Suprapubic skin (tissue), 4 donors: ENCODE results near the gene NUDT3. TPM values are rescaled to one million over a fixed set of nuclear protein-coding genes. Genes with fewer than 3 reads are reported as not detected.
"Not testable (repeated sequence)": the region's sequence is repeated elsewhere in the genome, so short reads cannot be mapped to it uniquely, and the experiment has no call there.

ENCODE experiments used
- DNase-seq, 2 donors: peaks; one replicate each; pipeline ENCODE4 v3.0.0-alpha.2; 2019; ENCODE audit warnings: low spot score in 2 of 2
- H3K27ac ChIP-seq: fragments of 200-600 bp; sonication (generic); one replicate; pipeline ENCODE4 v1.5.1; 2019
- H3K27me3 ChIP-seq: fragments of 200-600 bp; sonication (generic); one replicate; pipeline ENCODE4 v1.5.1; 2019
- H3K36me3 ChIP-seq: fragments of 200-600 bp; sonication (generic); one replicate; pipeline ENCODE4 v1.5.1; 2019
- H3K4me1 ChIP-seq: fragments of 200-600 bp; sonication (generic); one replicate; pipeline ENCODE4 v1.5.1; 2019
- H3K4me3 ChIP-seq: fragments of 200-600 bp; sonication (generic); one replicate; pipeline ENCODE4 v1.5.1; 2019; ENCODE audit warnings: mild to moderate bottlenecking
- H3K9me3 ChIP-seq: fragments of 200-600 bp; sonication (generic); one replicate; pipeline ENCODE4 v1.5.1; 2019
- EP300 ChIP-seq: sonication (generic); formaldehyde crosslinking; IDR thresholded peaks from one replicate; pipeline ENCODE4 v1.6.1; 2017; ENCODE audit warnings: antibody characterized with exemption
- POLR2A ChIP-seq, 2 donors: fragments of 450-650 bp; IDR thresholded peaks; one replicate each; pipeline ENCODE4 v1.6.1; 2017; ENCODE audit warnings: antibody characterized with exemption in 2 of 2, mild to moderate bottlenecking in 2 of 2, moderate library complexity in 2 of 2
- POLR2AphosphoS5 ChIP-seq, 3 donors: sonication (generic); formaldehyde crosslinking; IDR thresholded peaks; one replicate each; pipeline ENCODE4 v1.6.1; 2017; ENCODE audit warnings: antibody characterized with exemption in 3 of 3
- WGBS: methylation state at CpG from one replicate; pipeline ENCODE4 v1.1.5; 2018; 5-methylcytosine and 5-hydroxymethylcytosine counted together
- total RNA-seq, 4 donors: library from RNA; depleted of rRNA; stranded (reverse); fragments of >200 nt; gene quantifications; one replicate each; pipeline ENCODE4 v1.1.0, GENCODE V29; 2016
- TF ChIP-seq, protein P1 (sequence below), 2 donors: fragments of 200-600 bp in 1 of 2; fragments of 450-650 bp in 1 of 2; sonication (generic) in 1 of 2; IDR thresholded peaks; one replicate each; pipeline ENCODE4 v1.5.1; 2016 to 2019; ENCODE audit warnings: antibody characterized with exemption in 2 of 2, mild to moderate bottlenecking in 1 of 2, moderate library complexity in 1 of 2

The NUDT3 gene
- total RNA-seq, 4 donors from 2014 or later: 23.2 to 34.6 (median 28.0) TPM

DNA sequence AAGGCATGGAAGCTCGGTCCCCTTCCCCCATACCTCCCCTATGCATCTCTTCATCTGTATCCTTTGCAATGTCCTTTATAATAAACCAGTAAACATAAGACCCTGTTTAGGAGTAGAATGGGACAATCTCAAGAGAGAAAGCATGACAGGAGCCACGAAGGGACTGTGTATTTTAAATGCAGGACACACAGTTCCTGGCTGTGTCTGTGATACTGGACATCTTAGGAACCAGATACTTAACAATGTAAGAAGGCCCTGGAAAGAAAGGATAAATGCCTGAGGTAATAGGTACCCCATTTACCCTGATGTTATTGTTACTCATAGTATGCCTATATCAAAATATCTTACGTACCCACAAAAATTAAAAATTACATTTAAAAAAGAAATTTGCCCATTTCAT lies 36.6 kb downstream of the NUDT3 start:
- Histone ChIP-seq H3K27me3 (no peaks in the 10 kb centered on the region), H3K4me3 (no peak overlapping the region), H3K36me3 (no peaks in the 10 kb centered on the region), H3K27ac (no peak overlapping the region), H3K4me1 (peaks cover 12% of the 10 kb centered on the region), H3K9me3 (no peaks in the 10 kb centered on the region)
- no peak for DNase-seq
- WGBS: 84% methylated on average over 3 of the region's 3 CpGs
- TF ChIP-seq POLR2AphosphoS5 (IDR thresholded peaks at IDR 0.05) (no peak), POLR2A (IDR thresholded peaks at IDR 0.05) (no peak), EP300 (no peak)
- TF ChIP-seq, protein P1, sequence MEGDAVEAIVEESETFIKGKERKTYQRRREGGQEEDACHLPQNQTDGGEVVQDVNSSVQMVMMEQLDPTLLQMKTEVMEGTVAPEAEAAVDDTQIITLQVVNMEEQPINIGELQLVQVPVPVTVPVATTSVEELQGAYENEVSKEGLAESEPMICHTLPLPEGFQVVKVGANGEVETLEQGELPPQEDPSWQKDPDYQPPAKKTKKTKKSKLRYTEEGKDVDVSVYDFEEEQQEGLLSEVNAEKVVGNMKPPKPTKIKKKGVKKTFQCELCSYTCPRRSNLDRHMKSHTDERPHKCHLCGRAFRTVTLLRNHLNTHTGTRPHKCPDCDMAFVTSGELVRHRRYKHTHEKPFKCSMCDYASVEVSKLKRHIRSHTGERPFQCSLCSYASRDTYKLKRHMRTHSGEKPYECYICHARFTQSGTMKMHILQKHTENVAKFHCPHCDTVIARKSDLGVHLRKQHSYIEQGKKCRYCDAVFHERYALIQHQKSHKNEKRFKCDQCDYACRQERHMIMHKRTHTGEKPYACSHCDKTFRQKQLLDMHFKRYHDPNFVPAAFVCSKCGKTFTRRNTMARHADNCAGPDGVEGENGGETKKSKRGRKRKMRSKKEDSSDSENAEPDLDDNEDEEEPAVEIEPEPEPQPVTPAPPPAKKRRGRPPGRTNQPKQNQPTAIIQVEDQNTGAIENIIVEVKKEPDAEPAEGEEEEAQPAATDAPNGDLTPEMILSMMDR (IDR thresholded peaks at IDR 0.05): no peak

DNA sequence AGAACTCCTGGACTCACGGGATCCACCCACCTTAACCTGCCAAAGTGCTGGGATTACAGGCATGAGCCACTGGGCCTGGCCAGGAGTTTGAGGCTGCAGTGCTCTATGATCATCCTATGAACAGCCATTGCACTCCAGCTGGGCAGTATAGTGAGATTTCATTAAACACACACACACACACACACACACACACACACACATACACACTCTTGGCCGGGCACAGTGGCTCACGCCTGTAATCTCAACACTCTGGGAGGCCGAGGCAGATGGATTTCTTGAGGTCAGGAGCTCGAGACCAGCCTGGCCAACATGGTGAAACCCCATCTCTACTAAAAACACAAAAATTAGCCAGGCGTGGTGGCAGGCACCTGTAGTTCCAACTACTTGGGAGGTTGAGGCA lies 38.2 kb downstream of the NUDT3 start:
- DNase-seq, H3K9me3 ChIP-seq, H3K4me3 ChIP-seq, H3K27me3 ChIP-seq, H3K36me3 ChIP-seq, H3K4me1 ChIP-seq, H3K27ac ChIP-seq: not testable (repeated sequence)
- WGBS: 97% methylated on average over 5 of the region's 6 CpGs

DNA sequence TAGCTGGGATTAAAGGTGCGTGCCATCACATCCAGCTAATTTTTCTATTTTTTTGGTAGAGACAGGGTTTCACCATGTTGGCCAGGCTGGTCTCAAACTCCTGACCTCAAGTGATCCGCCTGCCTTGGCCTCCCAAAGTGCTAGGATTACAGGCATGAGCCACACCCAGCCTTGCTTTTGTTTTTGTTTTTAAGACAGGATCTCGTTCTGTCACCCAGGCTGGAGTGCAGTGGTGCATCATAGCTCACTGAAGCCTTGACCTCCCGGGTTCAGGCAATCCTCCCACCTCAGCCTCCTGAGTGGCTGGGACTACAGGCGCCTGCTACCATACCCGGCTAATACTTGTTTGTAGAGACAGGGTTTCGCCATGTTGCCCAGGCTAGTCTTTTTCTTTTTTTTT lies 38.9 kb downstream of the NUDT3 start:
- 87% methylated on average over 7 of the region's 7 CpGs for WGBS
- not testable (repeated sequence) for H3K4me3 ChIP-seq, H3K4me1 ChIP-seq, DNase-seq, H3K27ac ChIP-seq, H3K27me3 ChIP-seq, H3K9me3 ChIP-seq, H3K36me3 ChIP-seq

DNA sequence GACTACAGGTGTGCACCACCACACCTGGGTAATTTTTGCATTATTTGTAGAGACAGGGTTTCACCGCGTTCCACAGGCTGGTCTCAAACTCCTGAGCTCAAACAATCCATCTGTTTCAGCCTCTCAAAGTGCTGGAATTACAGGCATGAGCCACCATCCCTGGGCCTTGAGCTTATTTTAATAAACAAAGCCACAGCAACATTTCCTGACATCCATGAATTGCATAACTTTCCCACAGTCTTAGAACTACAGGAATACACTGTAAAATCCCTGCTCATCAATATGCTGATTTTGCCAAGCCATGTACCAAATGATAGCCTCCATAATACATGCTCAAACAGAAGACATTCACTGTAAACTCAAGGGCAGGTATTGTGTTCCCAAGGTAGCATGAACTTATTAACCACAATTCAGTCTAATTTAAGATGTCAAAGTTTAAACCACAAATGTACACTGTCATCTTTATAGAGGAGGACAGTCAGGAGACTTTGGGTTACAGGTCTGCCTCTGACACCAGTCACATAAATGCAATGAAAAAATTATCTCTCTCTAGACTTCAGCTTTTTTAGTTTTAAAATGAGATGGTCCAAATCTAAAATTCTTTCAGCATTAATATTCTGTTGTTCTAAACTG lies 40.0 kb downstream of the NUDT3 start:
- Histone ChIP-seq H3K36me3 (no peaks in the 10 kb centered on the region), H3K9me3 (no peaks in the 10 kb centered on the region), H3K27me3 (no peaks in the 10 kb centered on the region), H3K4me3 (no peak overlapping the region), H3K27ac (no peak overlapping the region), H3K4me1 (peaks cover 7% of the 10 kb centered on the region)
- no peak for DNase-seq
- TF ChIP-seq POLR2A (IDR thresholded peaks at IDR 0.05) (no peak), EP300 (no peak), POLR2AphosphoS5 (IDR thresholded peaks at IDR 0.05) (no peak)
- TF ChIP-seq, protein P1 (IDR thresholded peaks at IDR 0.05): no peak
- WGBS: 100% methylated on average over 2 of the region's 2 CpGs

DNA sequence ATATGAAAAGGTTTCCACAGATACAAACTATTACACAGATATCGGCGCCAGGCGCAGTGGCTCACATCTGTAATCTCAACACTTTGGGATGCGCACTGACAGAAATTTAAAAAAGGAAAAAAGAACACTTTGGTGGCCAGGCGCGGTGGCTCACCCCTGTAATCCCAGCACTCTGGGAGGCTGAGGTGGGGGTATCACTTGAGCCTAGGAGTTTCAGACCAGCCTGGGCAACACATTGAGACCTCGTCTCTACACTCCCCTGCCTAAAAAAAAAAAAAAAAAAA lies 41.6 kb downstream of the NUDT3 start:
- Histone ChIP-seq H3K4me3 (no peak overlapping the region), H3K36me3 (no peaks in the 10 kb centered on the region), H3K4me1 (peaks cover 7% of the 10 kb centered on the region), H3K27me3 (no peaks in the 10 kb centered on the region), H3K9me3 (no peaks in the 10 kb centered on the region), H3K27ac (no peak overlapping the region)
- no peak for DNase-seq
- 88% methylated on average over 7 of the region's 7 CpGs for WGBS
- no peak for TF ChIP-seq POLR2A (IDR thresholded peaks at IDR 0.05)
- TF ChIP-seq EP300: no peak
- TF ChIP-seq POLR2AphosphoS5 (IDR thresholded peaks at IDR 0.05): no peak
- TF ChIP-seq, protein P1 (IDR thresholded peaks at IDR 0.05): no peak

DNA sequence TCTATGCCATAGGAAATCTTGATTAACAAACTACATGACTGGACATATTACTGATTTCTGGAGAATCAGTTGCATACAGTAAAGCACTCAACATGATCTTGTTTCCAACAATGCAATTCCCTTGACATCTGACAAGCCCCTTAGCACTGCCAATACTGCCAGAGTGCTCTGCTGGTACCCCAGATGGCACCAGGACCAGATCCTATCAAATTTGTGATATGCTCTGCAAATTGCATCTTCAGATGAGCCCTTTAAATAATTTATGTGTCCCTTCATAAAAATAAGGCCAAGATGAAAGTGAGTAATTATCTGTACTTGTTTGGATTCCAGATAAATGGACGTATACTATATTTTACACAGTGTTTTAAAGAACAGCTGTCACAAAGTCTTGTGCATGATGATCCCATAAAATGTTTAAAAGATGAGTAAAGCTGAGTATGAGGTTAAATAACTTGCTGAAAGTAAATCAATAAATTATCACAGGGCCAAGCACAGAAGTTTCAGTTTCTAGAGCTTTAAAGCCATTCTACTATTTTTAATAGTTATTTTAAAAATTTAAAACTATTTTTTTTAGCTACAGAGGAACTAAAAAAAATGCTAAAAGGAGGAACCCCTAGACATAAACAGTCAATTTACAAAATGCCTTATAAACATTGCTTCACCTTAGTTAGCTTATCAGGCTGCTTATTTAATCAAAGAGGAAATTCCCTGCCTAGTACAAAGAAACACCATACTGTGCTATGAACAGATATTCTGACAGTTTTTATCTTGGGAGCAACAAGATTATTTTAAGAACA lies 42.1 kb downstream of the NUDT3 start:
- no peaks in the 10 kb centered on the region for H3K27me3 ChIP-seq
- no peaks in the 10 kb centered on the region for H3K36me3 ChIP-seq
- peaks cover 7% of the 10 kb centered on the region for H3K4me1 ChIP-seq
- no peak overlapping the region for H3K4me3 ChIP-seq
- no peak overlapping the region for H3K27ac ChIP-seq
- DNase-seq: no peak
- no peaks in the 10 kb centered on the region for H3K9me3 ChIP-seq
- TF ChIP-seq POLR2AphosphoS5 (IDR thresholded peaks at IDR 0.05): no peak
- TF ChIP-seq, protein P1 (IDR thresholded peaks at IDR 0.05): no peak
- TF ChIP-seq POLR2A (IDR thresholded peaks at IDR 0.05): no peak
- TF ChIP-seq EP300: no peak
- 54% methylated on average over 1 of the region's 1 CpG for WGBS
